CD4-positive, alpha-beta T cell treated with Interleukin-10 for 1 hour (primary cell): ENCODE results near the gene SLC19A2.
A peak's percentile ranks its signal among the peaks of the same experiment; 100 is the strongest.
"Not testable (repeated sequence)": the region's sequence is repeated elsewhere in the genome, so short reads cannot be mapped to it uniquely, and the experiment has no call there.

Source experiments
- DNase-seq: peaks from one replicate; pipeline ENCODE4 v3.0.0-alpha.2; 2020

SLC19A2 gene

GRCh38 chr1:169508432-169509338 is 22.9 kb upstream of the SLC19A2 start:
- DNase-seq, result no peak

GRCh38 chr1:169507413-169507812 is 21.7 kb upstream of the SLC19A2 start:
- DNase-seq, result no peak

- DNase-seq, result not testable (repeated sequence)
These were observed 17.9 kb upstream of the SLC19A2 start for GRCh38 chr1:169503601-169504000.

DNA sequence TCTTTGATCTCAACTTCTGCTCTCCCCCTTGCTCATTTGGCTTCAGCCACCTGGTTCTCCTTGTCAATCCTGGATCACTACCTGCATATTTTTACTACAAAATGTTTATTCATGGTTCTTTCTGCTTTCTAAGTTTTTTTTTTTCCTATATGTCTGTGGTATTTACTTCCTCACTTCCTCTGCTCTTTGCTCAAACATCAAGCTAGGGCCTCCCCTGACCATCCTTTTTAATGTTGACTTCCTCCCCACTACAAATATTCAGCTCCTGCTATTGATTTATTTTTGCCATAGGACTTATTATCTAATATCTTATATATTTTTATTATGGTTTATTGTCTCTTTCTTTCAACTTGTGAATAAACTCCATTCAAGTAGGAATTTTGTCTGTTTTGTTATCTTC is 14.1 kb upstream of the SLC19A2 start:
- DNase-seq, result no peak

DNA sequence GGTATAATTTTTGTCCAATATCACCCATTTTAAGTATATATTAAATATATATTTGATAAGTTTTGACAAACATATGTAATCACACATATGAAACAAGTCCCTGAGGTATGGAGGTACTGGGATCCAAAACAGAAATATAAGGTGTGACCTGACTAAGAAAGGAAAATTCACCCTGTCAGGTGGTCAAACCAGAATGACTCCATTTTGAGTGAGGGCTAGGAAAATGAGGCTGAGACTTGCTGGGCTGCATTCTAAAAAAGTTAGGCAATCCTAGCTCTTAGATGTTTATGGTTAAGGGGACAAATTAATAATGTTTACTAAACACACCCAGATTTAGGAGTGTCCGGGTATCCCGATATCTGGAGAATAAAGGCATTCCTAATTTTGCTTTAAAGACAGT is 11.6 kb upstream of the SLC19A2 start:
- DNase-seq, result no peak

GRCh38 chr1:169495916-169496315 is 10.2 kb upstream of the SLC19A2 start:
- DNase-seq, result no peak

GRCh38 chr1:169495046-169495775 is 9.5 kb upstream of the SLC19A2 start:
- no peak for DNase-seq

DNA sequence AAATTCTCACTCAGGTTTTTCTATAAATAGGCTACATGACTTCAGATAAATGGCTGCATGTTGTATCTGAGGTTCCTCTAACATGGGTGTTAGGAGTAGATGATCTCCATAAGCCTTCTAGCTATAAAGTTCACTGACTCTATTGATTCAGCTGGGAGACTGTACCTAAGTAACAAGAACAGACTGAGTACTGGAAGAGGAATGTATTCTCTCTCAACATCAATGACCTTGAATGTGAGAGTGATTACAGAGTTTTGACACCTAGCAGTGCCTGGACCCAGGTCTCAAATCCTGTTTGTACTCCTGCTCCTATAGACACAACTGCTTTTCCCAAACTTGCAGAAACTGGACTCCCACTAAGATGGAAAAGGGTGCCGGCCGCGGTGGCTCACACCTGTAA is 8.6 kb upstream of the SLC19A2 start:
- no peak for DNase-seq

DNA sequence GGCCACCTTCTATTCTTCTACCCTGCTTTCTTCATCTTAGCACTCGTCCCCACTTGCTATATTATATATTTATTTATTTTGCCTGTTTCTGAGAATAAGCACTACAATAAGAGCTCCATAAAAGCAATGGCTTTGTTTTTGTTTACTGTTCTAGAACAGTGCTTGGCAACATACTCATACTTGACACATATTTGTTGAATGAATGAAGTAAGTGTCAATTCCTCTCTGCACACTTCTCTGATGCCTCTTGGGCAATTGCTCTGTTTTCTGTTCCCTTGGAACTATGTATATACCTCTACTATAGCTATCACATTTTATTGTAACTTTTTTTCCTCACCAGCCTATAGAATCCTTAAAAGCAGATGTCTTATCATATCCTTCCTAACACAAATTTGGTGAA is 7.5 kb upstream of the SLC19A2 start:
- DNase-seq, result no peak

- DNase-seq, result no peak
These were observed 6.1 kb upstream of the SLC19A2 start for GRCh38 chr1:169491845-169492281.

GRCh38 chr1:169488157-169488556 is 2.4 kb upstream of the SLC19A2 start:
- DNase-seq, result no peak

DNA sequence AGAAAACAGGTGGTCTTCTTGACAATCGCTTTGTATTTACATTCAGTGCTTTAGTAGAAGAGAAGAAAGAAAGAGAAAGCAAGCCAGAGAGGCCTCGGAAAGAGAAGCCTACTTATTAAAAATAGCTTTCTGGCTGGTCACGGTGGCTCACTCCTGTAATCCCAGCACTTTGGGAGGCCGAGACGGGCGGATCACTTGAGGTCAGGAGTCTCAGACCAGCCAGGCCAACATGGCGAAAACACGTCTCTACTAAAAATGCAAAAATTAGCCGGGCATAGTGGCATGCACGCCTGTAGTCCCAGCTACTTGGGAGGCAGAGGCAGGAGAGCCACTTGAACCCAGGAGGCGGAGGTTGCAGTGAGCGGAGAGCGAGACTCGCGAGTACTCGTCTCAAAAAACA is 1.8 kb upstream of the SLC19A2 start:
- DNase-seq, result no peak

- DNase-seq, result no peak
These were observed 1.4 kb upstream of the SLC19A2 start for GRCh38 chr1:169487133-169487532.

DNA sequence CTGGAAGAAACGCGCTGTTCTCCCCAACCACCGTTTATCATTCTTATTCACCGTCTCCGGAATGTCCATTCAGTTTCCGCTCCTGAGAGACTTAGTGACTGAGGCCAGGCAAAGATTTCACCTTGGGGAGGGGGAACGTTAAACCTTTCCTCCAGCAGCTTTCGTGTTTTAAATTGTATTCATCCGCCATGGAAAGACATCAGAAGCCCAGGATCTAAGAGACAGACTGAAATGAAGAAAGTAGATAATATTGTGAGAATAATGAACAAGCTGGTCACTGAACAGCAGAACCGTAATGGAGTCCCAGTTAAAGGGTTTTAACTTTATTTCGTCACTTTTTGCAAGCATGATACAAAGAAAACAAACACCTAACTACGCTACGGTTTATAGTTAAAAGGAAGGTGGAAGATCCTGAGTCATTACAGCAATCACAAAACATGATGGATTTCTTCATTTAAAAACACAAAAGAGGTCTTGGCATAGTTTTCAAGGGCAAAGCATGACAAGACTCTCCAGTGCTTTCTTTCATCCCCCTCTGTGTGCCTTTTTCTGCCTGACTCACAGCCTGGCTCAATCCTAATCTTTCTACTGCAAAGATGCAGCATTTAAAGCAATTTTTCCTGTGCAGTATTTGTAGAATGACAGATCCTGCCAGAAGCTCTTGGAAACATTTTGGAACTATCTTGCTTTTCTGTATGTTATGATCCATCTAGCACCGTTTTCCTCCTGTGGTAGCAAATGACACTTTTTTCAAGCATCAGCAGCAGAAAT is 722 bp upstream of the SLC19A2 start:
- no peak for DNase-seq

DNA sequence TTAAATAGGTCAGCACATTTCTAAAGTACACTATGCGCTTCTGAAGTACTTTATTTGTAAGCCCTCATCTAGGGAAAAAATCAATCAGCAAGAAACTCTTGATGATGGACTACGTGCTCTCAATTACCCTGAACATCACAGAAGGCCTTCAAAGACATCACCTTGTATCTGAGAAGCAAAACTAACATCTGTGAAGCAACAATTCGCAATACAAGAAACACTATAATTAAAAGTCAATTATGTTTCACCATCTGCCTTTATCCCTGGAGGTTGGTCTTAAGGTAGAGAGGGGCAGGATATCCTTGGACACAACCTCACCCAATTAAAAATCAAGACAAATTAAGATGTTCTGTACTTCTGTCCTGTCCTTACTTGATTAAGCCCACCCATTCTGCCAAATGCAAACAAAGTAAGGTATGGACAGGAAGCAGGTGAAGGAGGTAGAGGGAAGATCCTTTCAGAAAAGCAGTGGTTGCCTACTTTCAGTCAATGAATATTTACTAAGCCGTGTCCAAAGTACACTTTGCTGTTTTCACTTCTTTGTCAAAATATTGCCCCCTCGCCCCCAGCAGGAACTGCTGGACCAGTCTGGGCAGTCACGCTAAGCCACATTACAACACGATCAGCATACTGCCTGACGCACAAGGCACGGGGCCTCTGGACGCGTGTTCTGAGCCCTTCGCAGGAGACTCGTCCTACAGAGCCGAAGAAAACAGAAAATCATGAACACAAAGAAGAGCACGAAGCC is 887 bp downstream of the SLC19A2 start:
- peak; percentile 32 for DNase-seq

DNA sequence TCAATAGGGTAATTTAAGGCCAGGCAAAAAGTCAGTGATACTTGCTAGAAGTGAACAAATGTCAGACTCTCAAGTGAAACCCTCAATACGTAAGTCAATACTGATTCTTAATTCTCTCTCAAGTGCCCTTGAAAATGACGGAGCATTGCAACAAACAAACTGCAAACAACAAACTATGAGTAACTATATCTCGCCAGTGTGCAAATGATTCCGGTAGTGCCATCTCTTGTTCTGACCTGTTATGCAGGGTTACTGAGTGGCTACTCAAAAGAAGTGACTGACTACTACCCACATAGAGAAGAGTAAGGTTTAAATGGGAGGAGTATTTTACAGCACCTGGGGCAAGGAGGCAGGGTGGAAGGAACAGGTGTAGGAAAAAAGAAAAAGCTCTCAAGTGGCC is 1.6 kb downstream of the SLC19A2 start:
- DNase-seq, result no peak

DNA sequence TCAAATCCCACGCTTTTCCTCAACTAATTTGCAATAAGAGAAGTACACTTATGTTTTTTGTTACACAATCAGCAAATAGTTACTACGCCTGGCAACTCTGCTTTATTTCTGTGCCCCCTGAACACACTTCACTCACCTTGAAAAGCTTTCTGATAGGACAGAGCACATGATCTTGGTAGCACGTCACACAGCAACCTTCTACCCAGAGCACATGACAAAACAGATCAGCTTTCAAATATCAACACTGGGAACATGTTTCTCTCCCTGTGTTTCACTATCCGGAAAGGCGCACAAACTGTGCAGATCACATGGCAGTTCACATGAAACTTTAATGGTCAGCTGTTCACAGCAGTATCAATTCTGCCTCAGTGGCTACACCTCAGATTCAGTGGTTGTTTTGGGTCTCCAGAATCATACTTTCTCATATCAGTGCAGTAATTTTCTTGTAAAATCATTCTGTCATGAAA is 2.2 kb downstream of the SLC19A2 start:
- DNase-seq, result no peak

DNA sequence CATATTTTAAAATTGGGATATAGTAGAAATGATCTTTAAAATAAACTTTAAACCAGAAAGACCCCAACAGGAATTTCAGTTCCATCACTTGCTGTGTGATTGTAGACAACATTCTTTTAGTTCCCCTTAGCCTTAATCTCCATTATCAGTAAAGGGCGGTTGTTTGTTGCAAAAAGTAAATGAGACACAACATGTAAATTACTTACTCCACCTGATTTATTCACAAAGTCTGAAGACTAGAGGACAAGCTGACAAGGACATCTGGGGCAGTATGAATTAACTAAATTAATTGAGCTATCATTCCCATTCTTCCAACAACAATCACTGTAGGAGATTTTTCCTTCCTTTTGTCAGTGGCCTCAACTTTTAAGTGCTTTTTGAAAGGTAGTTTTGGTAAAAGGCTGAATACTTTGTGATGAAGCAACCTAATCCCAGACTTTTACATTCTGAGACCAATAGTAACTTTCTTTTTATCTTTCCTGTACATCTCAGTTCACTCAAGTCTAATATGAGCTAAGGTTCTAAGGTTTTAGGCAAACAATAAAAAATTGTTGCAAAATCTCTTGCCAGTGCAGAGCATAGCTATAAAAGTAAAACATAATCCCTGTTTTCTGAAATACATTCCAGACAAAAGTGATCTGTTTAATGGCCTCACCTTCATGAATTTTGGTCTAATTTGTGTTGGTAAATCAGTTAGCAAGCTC is 6.2 kb downstream of the SLC19A2 start:
- no peak for DNase-seq

GRCh38 chr1:169478094-169478672 is 7.6 kb downstream of the SLC19A2 start:
- no peak for DNase-seq

DNA sequence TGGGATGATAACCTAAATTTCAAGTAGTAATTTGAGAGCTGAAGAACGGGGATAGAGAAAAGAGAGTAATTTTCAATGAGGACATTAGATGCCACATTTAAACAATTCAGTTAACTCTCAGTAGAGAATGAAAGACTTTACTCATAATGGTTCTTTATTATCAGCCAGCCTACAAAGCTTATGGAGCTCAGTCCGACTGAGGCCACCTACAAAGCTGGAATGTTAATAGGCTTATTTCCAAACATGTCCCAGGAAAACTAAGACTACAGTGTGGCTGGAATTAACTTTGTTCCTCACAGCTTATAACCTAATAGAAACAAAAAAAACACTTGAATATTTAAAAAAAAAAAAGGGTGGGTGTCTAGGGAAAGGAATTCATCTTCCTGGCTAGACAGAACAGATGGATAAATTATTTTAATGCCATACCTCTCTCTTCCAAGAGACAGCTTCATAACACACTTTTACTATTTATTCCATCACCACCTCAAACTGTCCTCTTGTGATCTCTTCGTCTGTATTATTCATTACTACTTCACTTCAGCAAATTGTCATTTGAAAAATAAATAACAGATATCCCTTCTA is 9.8 kb downstream of the SLC19A2 start:
- no peak for DNase-seq
